Suppressor macrophage treated with lipopolysaccharide for 4 hours (primary cell): ENCODE data around the gene GBP1.
"Not testable (repeated sequence)": the region's sequence is repeated elsewhere in the genome, so short reads cannot be mapped to it uniquely, and the experiment has no call there.

ENCODE experiments used
- DNase-seq: peaks from one replicate; pipeline ENCODE4 v3.0.0-alpha.2; 2020

GBP1 gene, protein sequence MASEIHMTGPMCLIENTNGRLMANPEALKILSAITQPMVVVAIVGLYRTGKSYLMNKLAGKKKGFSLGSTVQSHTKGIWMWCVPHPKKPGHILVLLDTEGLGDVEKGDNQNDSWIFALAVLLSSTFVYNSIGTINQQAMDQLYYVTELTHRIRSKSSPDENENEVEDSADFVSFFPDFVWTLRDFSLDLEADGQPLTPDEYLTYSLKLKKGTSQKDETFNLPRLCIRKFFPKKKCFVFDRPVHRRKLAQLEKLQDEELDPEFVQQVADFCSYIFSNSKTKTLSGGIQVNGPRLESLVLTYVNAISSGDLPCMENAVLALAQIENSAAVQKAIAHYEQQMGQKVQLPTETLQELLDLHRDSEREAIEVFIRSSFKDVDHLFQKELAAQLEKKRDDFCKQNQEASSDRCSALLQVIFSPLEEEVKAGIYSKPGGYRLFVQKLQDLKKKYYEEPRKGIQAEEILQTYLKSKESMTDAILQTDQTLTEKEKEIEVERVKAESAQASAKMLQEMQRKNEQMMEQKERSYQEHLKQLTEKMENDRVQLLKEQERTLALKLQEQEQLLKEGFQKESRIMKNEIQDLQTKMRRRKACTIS

GRCh38 chr1:89065079-89065868 is at the start of gene GBP1:
Gene GBP1 (minus strand): TSS chr1:89065208. CDS start chr1:89063234, 1,974 bp downstream.
- DNase-seq = peak; percentile 95

GRCh38 chr1:89114662-89115061 is 49.7 kb upstream of the GBP1 start:
- DNase-seq = no peak

- no peak for DNase-seq
Measured at GRCh38 chr1:89112871-89113613, 48.0 kb upstream of the GBP1 start.

DNA sequence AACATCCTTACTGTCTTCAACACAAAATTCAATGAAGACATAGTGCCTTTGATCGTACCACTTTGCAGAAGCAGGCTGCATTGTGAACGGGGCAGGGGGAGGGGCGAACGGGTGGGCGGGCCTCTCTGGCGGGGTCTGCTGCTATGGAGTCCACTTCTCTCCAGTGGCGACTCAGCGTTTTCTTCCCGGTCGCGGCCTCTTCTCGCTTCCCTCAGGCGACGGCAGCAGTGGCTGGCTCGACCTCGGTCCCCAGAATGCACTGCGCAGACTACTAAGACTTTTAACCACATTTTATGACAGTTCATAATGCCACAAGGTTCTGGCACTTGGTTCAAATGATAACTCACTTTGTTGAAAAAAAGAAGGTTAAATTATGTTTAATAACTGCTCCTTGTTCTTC is 39.7 kb upstream of the GBP1 start:
- no peak for DNase-seq

DNA sequence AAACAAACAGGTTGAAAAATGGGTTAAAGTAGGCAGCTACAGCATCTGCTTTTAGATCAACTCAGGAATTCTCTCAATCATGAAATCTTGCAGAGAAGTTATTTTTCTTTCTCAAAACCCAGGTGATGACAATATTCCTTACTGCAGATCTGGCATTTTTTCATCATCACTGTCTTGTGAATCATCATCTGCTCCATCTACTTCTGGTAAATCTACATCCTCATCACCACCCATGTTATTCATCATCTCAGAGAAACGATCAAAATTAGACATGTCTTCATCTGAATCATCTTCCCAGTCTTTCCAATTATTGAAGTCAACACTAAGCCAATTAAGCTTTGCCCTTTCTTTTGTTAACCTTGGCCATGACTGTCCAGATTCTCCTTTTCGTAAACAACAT is 39.1 kb upstream of the GBP1 start:
- peak; percentile 22 for DNase-seq

DNA sequence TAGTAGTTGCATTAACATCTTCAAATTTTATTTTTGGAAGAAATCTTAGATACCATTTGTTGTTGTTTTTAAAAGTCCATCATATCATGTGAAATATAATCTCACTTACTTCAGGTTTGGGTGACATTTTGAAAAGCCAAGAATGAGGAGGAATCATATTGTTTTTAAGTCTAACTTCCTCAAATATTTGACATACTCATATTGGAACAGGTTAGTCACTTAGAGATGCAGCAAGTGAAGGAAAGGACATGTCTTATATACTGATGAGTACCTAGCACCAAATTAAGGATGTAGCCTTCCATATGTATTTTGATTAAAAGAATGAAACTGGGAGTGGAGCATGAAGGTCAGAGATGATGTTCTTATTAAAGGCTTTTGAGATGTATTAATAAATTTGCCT is 37.0 kb upstream of the GBP1 start:
- DNase-seq = peak; percentile 34

GRCh38 chr1:89100412-89100811 is 35.4 kb upstream of the GBP1 start:
- no peak for DNase-seq

DNA sequence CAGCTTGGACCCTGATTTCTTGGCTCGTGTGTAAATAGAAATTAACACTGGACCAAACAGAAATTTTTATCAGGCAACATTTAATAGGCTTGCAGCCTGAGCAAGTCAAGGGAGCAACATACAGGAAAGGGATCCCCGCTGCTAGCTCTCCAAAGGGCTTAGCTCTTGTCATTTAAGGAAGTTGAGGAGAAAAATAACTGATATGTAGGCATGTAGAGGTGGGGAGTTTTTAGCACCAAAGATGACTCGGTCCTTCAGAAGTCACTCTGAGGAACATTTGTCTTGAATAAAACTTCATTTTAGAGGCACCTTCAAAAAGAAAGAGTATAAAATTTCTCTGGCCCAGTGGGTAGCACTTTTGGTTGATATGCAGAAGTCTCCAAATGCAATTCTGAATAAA is 33.8 kb upstream of the GBP1 start:
- DNase-seq = no peak

DNA sequence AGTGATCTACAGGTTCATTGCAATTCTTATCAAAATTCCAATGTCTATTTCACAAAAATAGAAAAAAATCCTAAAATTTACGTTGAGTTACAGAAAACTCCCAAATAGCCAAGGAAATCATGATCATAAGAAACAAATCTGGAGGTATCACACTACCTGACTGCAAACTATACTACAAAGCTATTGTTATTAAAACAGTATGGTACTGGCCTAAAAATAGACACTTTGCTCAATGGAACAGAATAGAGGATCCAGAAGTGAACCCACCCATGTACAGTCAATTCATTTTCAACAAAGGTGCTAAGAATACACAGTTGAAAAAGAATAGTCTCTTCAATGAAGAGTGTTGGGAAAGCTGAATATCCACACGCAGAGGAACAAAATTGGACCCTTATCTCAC is 30.7 kb upstream of the GBP1 start:
- DNase-seq = no peak

DNA sequence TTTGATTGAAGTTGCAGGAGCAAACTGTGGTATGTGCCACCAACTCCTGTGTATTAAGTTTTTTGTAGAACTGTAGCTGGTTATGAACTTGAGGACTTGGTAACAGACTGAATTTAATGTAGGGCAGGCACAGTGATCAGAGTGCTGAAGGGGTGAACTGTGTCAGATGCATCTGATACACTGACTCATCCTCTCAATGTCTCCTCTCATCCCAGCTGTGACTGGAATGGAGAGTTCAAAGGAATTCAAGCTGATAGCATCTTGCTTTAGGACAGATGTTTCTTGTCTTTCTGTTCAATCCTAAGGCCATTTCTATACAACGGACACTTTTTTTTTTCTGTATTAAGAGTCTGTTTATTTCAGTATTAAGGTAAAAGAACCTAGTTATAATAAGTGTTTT is 25.0 kb upstream of the GBP1 start:
- no peak for DNase-seq

GRCh38 chr1:89088572-89088971 is 23.6 kb upstream of the GBP1 start:
- no peak for DNase-seq

- no peak for DNase-seq
Measured at GRCh38 chr1:89087241-89087640, 22.2 kb upstream of the GBP1 start.

DNA sequence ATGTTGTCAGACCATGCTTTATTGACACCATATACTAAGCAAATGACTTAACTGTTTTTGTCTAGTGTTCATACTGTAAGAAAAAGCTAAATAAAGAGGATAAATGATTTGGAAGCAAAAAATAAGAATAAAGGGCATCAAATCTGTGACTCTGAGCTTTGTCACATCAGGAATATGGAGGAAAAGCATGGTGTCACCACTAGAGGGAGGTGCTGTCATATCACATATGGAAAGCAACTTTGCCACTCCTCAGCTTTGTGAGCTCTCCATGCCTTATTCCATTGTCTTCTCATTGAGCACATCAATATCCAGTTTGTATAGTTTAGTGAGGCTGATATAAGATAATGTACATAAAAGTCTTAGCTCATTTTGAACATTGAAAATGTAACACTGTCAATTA is 20.8 kb upstream of the GBP1 start:
- peak; percentile 84 for DNase-seq

DNA sequence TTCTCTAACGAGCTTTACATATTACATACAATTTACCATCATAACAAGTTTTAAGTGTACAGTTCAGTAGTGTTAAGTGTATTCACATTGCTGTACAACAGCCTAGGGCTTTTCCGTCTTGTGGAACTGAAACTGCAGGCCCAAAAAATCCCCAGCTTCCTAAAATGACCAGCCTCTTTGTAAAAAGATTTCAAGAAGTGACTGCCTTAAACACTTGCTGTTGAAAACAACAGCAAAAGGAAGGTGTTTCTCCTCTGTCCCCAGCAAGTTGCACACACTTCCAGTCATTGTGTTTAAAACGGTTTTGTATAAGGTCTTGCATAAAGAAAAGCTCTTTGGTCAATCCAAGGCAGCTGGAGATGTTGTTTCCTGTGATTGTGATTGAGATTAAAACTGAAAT is 16.0 kb upstream of the GBP1 start:
- peak; percentile 84 for DNase-seq

DNA sequence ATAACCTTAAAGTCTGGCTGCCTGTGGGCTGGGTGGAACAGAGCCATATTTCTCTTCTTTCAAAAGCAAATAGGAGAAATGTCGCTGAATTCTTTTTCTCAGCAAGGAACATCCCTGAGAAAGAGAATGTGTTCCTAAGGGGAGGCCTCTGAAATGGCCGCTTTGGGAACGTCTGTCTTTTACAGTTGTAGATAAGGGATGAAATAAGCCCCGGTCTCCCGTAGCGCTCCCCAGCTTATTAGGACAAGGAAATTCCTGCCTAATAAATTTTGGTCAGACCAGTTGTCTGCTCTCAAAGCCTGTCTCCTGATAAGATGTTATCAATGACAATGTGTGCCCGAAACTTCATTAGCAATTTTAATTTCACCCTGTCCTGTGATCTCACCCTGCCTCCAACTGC is 15.1 kb upstream of the GBP1 start:
- not testable (repeated sequence) for DNase-seq

DNA sequence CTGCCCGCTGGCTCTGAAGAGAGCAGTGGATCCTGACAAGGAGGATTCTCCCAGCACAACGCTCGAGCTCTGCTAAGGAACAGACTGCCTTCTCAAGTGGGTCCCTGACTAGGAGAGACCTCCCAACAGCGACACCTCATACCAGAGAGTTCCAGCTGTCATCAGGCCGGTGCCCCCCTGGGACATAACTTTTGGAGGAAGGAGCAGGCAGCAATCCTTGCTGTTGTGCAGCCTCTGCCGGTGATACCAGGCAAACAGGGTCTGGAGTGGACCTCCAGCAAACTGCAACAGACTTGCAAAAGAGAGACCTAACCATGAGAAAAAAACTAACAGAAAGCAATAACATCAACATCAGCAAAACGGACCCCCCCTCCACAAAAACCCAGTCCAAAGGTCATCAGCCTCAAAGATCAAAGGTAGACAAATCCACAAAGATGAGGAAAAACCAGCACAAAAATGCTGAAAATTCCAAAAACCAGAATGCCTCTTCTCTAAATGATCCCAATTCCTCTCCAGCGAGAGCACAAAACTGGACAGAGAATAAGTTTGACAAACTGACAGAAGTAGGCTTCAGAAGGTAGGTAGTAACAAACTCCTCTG is 7.6 kb upstream of the GBP1 start:
- not testable (repeated sequence) for DNase-seq

DNA sequence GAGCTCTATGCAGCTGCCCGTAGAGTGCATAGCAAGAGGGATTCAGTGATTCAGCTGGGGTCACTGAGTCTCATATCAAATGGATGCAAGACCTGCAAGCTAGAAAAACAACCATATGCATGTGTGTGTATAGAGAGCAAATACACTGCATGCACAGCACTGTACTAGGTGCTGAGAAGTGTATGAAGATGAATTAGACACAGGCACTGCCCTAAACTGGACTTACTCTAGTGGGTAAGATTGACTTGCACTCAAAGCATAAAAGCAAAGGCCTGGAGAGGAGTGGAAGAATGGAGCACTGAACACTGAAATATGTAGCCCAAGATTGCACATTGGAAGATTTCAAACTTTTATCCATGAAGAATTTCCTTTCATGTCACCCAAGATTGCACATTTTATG is 5.5 kb upstream of the GBP1 start:
- DNase-seq = no peak

DNA sequence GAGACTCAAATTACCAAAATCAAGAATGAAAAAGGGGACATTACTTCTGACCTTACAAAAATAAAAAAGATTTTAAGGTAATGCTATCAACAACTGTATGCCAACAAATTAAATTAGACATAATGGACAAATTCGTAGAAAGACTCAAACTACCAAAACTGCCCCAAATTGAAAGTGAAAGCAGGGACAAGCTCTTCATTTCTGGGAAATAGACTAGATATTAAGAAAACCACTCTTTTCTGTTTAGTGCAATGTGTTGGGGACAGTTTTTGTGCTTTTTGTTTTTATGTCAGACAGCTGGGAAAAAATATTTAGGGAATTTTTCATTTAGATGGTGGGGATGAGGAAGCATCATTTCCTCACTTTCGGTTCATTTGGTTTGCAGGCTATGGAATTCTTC is 4.9 kb upstream of the GBP1 start:
- peak; percentile 87 for DNase-seq

DNA sequence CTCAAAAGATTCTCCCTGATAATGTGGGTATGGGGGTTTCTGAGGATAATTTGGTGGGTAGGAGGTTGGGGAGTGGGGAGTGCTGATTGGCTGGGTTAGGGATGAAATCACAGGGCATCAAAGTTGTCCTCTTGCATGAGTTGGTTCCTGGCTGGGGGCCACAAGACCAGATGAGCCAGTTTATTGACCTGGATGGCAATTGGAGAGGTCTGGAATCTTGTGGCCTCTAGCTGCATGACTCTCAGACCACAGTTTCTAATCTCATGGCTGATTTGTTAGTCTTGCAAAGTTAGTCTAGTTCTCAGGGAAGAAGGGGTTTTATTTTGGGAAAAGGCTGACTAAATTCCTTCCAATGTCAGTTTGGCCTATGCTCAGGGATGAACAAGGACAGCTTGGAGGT is 3.3 kb upstream of the GBP1 start:
- DNase-seq = no peak

GRCh38 chr1:89064632-89065031 is 376 bp downstream of the GBP1 start:
- DNase-seq = no peak

DNA sequence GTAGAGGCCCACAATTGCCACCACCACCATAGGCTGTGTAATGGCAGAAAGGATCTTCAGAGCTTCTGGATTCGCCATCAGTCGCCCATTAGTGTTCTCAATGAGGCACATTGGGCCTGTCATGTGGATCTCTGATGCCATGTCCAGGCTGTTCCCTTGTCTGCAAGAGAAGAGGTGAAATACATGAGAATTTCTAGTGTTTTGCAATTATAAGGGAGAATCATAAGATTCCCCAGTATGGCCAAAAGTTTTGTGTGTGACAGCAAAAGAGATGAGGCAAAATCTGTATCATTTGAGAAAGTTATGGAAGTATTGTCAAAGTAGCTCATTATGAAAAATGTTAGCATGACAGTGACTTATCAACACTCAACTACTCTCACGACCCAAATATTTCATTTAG is 1.9 kb downstream of the GBP1 start:
- no peak for DNase-seq

- DNase-seq = no peak
Measured at GRCh38 chr1:89060091-89060490, 4.9 kb downstream of the GBP1 start.

DNA sequence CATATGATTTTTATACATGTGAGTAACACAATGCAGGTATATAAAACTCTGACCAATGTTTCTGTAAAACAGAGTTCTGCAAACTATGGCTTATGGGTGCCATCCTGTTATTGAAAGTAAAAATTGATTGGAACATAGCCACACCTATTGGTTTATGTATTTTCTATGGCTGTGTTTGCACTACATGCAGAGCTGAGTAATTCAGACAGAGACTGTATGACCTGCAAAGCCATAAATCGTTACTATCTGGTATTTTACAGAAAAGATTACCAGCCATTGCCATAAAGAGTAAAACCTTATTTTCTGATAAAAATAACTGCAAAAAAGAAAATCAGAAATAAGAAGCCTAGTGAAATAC is 13.1 kb downstream of the GBP1 start:
- no peak for DNase-seq
